ENCODE data around the gene KAT14.
"Not testable (repeated sequence)": the region's sequence is repeated elsewhere in the genome, so short reads cannot be mapped to it uniquely, and the experiment has no call there.

DNA sequence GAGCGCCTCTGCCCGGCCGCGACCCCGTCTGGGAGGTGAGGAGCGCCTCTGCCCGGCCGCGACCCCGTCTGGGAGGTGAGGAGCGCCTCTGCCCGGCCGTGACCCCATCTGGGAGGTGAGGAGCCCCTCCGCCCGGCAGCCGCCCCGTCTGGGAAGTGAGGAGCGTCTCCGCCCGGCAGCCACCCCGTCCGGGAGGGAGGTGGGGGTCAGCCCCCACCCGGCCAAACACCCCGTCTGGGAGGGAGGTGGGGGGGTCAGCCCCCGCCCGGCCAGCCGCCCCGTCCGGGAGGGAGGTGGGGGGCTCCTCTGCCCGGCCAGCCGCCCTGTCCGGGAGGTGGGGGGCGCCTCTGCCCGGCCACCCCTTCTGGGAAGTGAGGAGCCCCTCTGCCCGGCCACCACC lies 56.8 kb downstream of the KAT14 start:
- TF ChIP-seq POLR2A (IDR thresholded peaks at IDR 0.05); POLR2AphosphoS5 (IDR thresholded peaks at IDR 0.05; ENCODE audit: insufficient read depth in 1 of 2, low read depth in 1 of 2): not testable (repeated sequence)

Measured in vagina (tissue), 2 donors.